CMK (cell line): ENCODE measurements around the gene NUP43.
A peak's percentile ranks its signal among the peaks of the same experiment; 100 is the strongest.
"Not testable (repeated sequence)": the region's sequence is repeated elsewhere in the genome, so short reads cannot be mapped to it uniquely, and the experiment has no call there.

Source experiments
- DNase-seq: peaks from one replicate; pipeline ENCODE4 v3.0.0-alpha.2; 2010; ENCODE audit warnings: low read depth

Gene NUP43, protein sequence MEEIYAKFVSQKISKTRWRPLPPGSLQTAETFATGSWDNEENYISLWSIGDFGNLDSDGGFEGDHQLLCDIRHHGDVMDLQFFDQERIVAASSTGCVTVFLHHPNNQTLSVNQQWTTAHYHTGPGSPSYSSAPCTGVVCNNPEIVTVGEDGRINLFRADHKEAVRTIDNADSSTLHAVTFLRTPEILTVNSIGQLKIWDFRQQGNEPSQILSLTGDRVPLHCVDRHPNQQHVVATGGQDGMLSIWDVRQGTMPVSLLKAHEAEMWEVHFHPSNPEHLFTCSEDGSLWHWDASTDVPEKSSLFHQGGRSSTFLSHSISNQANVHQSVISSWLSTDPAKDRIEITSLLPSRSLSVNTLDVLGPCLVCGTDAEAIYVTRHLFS

DNA sequence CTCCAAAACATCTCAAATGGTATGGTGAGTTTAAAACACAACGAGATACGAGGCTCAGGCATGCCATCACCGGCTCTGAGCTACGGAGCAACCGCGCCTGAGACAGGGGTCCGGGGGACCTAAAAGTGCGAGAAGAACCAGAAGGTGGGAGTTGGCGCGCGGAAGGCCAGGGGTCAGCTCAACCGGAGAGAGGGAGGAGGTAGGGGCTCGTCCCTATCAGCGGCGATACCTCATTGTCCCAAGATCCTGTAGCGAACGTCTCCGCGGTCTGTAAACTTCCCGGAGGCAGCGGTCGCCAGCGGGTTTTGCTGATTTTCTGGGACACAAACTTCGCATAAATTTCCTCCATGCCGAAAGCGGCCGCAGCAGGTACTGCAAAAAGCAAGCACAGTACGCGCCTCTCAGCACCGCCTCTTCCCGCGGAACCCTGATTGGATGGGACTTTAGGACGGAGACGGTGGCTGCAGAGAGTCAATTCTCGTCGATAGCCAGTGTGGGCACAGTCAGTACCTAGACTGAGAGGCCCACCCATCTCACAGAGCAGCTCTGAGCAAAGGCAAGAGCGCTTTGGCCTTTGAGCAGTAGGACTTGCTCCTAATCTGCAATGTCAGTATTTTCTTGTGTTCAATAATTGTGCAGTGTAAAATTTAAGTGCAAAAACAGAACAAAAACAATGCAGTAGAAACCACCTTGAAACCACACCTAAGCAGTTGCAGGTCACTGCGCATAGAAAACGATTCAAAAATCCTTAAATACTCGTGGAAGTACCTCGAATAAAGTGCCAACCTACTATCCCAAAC is at the start of gene NUP43:
TSS of gene NUP43 (minus strand) at position 383 of the 800 bp plus-strand sequence. CDS start at position 349, 34 bp downstream.
- peak; percentile 96 for DNase-seq

DNA sequence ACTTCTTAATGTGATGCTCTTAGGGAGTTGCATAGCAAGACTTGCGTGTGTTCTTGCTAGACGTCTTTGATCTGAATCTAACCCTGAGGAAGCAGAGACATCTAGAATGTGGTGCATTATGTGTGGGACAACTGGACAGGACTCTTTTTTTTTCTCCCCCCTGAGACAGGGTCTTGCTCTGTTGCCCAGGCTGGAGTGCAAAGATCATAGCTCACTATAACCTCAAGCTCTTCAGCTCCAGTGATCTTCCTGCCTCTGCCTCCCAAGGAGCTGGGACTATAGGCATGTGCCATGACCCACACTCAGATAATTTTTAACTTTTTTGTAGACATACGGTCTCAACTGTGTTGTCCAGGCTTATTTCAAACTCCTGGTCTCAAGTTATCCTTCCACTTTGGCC is 37.2 kb upstream of the NUP43 start:
- no peak for DNase-seq

DNA sequence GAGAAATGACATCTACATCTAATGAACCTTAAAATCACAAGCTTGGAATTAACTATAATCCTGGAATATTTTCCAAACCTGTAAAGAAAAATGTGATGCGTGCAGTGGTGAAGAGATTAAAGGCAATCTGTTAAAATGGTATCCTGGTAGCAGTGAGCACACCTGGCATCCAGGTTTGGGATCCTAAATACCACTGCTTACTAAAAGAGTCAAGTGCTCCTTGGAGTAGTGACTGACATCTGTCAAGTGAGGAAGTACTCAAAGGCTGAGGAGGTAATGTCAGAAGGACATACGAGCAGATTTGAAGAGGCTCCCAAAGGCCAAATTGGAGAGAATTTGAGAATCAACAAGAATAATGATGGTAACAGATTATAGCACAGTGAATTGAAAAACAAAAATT is 36.0 kb upstream of the NUP43 start:
- no peak for DNase-seq

DNA sequence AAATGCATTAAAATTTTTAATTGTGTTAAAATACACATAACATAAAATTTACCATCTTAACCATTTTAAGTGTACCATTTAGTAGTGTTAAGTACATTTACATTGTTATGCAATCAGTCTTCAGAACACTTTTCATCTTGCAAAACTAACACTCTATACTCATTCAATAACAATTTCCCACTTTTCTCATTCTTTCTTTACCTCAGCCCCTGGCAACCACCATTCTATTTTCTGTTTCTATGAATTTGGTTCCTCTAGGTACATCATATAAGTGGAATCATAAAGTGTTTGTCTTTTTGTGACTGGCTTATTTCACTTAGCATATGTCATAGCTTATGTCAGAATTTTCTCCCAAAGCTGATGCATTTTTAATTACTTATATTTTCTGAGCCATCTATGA is 35.4 kb upstream of the NUP43 start:
- DNase-seq = no peak

DNA sequence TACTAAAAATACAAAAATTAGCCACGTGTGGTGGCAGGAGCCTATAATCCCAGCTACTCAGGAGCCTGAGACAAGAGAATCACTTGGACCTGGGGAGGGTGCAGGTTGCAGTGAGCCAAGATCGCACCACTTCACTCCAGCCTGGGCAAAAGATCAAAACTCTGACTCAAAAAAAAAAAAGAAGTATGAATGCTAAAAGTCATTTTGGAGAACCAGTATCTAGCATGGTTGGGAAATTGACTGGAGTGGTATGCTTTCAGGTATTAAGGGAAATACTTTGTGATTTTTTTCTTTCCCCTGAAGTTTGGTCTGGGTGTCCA is 33.3 kb upstream of the NUP43 start:
- DNase-seq = no peak

DNA sequence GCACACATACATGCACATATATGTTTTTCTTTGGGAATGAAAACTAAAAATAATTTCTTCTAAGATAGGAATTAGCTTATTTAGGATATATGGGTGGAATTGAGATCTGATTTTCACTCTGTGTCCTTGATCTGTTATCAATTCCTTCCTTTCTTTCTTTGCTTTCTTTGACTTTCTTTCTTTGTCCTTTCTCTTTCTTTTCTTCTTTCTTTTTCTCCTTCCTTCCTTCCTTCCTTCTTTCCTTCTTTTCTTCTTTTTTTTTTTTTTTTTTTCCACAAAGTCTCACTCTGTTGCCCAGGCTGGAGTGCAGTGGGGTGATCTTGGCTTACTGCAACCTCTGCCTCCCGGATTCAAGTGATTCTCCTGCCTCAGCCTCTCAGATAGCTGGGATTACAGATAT is 31.3 kb upstream of the NUP43 start:
- no peak for DNase-seq

DNA sequence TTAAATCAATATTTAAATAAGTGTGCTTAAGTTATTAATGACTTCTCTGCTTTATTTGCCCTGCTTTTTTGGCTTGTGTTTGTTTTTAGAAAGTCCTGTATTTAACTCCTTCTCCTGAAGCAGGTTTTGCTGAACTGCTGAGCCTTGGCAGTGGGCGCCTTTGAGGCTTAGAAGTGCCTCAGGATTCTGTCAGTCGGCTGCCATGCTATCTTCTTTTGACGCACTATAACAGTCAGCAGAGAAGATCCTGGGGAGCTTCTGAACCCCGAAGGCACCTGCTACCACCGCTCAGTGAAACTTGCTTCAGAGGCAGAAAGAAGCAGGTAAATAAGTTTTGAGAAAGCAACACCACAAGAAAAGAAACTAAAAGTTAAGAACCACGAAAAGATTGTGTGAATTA is 25.6 kb upstream of the NUP43 start:
- no peak for DNase-seq

DNA sequence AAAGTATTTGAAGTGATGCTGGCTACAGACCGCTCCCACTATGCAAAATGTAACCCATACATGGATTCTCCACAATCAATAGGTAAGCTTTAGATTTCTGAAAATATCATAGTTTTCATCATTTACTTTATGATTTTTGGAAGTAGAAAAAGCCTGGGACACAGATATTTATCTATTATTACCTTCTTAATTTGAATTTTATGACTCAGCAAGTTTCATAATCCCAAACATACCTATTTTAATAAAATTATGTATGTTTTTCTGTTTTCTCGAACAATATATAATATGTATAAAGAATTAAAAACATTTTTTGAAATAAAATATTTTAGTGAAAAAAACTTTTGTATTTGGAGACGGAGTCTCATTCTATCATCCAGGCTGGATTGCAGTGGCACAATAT is 24.9 kb upstream of the NUP43 start:
- no peak for DNase-seq

DNA sequence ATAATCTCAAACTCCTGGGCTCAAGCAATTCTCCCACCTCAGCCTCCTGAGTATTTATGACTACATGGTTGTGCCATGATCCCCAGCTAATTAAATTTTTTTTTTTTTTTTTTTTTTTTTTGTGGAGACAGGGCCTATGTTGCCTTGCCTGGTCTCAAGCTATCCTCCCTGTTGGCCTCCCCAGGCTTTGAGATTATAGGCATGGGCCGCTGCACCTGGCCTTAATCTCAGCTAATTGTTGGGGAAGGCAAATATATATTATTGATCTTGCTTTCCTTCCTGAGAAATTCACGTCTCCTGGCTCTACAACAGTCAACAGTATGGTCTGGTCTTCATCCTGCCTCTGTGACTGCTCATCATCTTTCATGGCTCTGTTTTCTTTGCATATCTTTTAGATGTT is 23.3 kb upstream of the NUP43 start:
- DNase-seq = no peak

DNA sequence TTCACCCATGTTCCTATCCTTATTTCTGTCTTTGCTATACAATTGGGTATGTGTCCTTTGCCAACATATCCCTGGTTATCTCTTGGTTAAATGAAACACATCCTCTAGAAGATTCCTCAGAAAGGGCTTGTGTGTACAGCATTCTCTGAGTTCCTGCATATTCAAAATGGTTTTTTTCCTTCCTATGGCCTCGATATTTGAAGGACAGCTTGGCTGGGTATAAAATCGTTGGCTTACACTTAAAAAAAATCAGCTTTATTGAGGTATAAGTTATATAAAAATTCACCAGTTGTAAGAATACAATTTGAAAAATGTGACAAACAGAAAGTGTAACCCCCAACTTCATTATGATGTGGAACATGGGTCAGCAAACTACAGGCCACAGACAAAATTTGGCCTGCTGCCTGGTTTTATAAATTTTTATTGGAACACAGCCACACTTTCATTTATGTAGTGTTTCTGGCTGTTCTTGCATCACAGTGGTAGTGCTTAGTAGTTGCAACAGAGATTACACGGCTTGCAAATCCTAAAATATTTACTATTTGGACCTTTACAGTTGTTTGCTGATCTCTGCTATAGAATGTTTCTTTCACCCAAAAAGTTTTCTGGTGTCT is 19.9 kb upstream of the NUP43 start:
- no peak for DNase-seq

DNA sequence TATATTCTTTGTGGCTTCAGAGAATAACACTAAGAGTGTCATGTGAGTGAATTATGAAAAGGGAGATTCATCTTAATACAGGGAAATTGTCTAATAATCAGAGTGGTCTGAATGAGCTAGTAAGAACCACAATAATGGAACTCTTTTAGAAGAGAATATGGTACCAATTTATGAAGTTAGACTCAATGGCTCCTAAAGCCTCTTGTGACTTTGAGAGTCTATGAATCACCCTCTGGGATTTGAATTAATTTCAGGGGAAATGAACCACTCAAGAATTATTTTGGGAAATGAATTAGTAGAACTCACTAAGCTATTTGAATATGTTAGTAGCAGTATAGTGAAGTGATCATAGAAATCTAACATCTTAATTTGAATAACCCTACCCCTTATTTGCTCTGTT is 17.5 kb upstream of the NUP43 start:
- no peak for DNase-seq

DNA sequence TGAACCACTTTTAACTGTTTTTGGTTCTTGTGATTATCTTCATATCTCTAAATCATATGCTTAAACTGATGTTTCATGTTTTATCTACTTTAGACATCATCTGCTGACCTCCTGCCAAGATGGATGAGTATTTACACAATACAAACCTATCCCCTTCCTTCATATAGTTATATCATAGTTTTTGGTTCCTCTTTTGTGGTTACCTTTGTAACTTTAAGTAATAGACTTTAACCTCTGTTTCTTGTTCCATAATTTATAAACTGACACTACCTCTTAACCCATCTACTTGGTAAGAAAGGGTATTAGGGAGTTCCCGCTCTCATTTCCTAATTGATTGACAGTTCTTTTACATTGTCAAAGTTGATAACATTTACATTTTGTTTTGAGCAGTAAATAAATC is 15.1 kb upstream of the NUP43 start:
- DNase-seq = no peak

DNA sequence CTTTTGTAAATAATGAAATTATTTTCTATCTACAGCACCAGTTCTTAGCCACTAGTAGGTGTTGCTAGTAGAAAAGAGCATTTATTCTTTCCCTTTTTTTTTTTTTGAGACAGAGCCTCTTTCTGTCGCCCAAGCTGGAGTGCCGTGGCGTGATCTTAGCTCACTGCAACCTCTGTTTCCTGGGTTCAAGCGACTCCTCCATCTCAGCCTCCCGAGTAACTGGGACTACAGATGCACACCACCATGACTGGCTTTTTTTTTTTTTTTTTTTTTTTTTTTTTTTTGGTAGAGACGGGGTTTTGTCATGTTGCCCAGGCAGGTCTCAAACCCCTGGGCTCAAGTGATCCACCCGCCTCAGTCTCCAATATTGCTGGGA is 9.9 kb upstream of the NUP43 start:
- no peak for DNase-seq

DNA sequence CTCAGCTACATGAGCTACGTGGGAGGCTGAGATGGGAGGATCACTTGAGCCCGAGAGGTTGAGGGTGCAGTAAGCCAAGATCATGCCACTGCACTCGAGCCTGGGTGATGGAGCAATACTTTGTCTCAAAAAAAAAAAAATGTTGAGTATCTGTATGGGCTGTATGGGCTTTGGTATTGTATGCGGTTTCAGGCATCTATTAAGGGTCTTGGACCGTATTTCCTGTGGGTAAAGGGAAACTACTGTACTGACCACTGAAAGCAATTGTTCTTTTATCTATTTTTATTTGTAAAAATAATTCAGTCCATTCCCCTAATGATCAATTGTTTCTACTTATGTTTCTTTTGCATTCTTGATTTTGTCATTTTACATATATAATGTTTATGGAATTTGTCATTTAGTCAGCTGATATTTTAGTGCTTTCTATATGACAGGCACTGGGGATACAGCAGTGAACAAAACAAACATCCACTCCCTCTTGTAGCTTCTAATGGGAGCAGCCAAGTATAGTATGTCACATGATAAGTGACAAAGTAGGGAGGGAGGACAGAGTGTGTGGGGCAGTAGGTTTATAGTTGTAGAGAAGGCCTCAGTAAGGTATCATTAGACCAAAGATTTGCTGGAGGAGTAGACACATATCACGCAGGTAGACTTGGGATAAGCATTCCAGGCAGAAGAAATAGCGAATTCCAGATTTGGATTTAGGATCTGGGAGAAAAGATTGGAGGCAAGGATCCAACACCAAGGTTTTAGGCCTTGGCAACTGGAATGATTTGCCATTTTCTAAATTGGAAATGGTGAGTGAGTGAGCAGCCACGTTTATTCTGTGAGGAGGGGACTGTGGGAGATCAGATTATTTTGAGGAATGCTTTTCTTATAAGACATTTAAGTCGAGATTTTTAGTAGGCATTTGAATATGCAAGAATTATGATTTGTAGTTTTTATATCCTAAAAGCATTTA is 9.3 kb upstream of the NUP43 start:
- DNase-seq = no peak

DNA sequence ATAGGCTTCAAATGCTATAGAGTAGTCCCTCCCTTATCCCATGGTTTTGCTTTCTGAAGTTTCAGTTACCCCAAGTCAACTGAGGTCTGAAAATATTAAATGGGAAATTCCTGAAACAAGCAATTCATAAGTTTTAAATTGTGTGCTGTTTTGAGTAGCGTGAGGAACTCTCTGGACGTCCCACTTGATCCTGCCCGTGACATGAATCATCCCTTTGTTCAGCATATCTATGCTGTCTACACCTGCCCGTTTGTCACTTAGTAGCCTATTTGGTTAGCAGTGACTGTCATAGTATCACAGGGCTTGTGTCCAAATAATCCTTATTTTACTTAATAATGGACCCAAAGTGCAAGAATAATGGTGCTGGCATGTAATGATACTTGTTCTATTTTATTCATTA is 8.2 kb upstream of the NUP43 start:
- DNase-seq = no peak

DNA sequence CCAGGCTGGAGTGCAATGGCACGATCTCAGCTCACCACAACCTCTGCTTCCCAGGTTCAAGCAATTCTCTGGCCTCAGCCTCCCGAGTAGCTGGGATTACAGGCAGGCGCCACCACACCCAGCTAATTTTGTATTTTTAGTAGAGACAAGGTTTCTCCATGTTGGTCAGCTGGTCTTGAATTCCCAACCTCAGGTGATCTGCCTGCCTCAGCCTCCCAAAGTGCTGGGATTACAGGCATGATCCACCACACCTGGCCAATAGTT is 7.0 kb upstream of the NUP43 start:
- DNase-seq = not testable (repeated sequence)

DNA sequence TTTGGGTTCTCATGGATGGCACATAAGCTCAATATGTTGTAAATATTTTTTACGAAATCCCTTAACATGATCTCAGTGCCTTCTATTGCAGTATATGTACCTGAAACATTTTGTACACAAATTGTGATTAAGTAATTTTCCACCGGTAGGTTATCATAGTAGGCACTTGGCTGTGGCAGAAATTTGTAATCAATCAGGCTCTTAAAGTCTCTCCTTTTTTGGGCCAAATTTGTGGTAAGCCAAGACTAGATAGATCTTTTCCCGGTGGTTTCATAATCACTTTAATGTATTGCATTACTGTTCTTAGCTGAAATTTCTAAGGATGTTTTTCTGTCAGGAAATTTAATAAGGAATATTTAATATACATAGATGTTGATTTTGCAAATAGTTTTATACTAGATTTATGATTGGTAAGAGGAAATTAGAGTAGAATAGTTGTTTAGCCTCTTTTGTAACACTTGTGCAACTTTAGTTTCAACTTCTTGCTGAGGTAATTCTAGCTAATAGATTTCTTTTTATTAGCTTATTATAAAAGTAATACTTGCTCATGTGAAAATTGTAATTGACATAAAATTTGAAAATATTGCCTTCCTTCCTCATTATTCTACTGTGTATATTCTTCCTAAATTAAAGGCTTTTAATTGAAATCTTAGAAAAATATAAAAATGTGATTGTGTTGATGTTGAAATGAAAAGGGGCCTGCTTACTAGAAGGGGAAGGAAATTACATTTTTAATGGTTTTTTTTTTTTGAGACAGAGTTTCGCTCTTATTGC is 6.5 kb upstream of the NUP43 start:
- DNase-seq = no peak

DNA sequence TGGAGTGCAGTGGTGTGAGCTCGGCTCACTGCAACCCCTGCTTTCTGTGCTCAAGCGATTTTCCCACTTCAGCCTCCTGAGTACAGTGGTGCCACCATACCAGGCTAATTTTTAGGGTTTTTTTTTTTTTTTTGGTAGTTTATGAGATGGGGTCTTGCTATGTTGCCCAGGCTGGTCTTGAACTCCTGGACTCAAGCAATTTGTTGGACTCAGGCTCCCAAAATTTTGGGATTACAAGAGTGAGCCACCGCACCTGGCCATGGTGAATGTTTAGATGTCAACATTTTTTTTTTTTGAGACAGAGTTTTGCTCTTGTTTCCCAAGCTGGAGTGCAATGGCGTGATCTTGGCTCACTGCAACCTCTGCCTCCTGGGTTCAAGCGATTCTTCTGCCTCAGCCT is 5.6 kb upstream of the NUP43 start:
- not testable (repeated sequence) for DNase-seq

DNA sequence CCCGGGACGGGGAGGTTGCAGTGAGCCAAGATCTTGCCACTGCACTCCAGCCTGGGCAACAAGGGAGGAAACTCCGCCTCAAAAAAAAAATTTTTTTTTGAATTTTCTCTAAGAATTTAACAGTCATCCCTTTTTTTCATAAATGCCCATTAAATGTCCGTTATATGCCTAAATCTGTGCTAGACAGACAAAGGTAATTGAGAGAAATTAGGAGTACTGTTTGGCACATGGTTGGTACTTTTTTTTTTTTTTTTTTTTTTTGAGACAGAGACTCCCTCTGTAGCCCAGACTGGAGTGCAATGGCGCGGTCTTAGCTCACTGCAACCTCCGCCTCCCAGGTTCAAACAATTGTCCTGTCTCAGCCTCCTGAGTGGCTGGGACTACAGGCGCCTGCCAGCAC is 4.9 kb upstream of the NUP43 start:
- no peak for DNase-seq

DNA sequence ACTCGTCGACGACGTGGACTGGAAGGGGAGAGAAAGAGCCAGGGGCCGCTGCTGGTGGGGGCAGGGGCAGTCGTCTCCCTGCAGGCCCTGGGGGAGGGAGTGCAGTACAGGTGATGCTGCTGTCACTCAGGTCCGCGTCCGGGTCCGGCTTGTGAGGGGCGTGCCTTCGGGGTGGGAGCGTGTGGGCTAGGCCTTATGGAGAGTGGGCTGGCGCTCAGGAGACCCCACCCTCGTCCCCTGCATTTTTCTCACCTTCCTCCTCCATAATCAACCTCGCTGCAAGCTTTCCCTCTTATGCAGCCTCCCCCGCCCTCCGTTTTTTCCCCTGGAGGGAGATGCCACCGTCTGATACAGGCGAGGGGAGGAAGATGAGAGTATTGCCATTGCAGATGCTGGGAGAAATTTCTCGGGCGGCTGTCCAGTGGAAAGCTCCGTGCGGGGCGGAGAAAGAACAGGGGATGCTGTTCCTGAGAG is 3.8 kb upstream of the NUP43 start:
- peak; percentile 80 for DNase-seq

DNA sequence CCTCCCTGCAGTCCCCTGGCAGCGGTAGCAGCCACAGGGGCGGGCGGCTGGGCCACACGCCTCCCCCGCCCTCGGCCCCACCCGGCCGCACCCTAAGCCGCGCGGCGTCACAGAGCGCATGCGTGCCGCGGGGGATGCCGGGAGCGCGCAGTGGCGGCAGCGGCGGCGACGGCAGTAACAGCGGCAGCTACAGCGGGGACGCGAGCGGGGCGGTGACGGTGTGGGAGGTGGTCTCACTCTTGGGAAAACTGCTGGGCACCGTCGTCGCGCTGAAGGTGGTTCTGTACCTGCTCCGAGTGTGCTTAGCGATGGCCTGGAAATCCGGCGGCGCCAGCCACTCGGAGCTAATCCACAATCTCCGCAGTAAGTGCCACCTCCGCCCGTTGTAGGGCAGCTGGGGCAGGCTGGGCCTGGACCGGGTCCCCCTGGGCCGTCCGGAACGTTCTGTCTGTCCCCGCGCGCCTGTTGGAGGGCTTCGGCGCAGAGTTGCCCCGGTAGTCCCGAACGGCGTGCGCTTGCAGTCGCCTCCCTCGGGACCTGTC is 3.3 kb upstream of the NUP43 start, which contains the start of gene PCMT1:
TSS of gene PCMT1 (plus strand) at position 148 of the 542 bp plus-strand sequence. CDS start at position 309, 161 bp downstream.
- peak; percentile 79 for DNase-seq
